T-helper 1 cell treated with Interleukin-12 subunit alpha and Interleukin-12 subunit beta and Interleukin-4 antibody, amounts not matched to agents 30 μg/mL and 1 μg/mL, for 36 hours (primary cell): ENCODE data around the gene RAC3.
A peak's percentile ranks its signal among the peaks of the same experiment; 100 is the strongest.

Source experiments
- H3K27ac Mint-ChIP-seq: one replicate; pipeline ENCODE4 v1.8.0; 2021; ENCODE audit warnings: mild to moderate bottlenecking, mixed read lengths
- H3K27me3 Mint-ChIP-seq: one replicate; pipeline ENCODE4 v1.8.0; 2021; ENCODE audit warnings: low read depth, mixed read lengths
- H3K36me3 Mint-ChIP-seq: one replicate; pipeline ENCODE4 v1.8.0; 2021; ENCODE audit warnings: low read depth, mixed read lengths
- H3K4me1 Mint-ChIP-seq: one replicate; pipeline ENCODE4 v1.8.0; 2021; ENCODE audit warnings: low read depth, mixed read lengths
- H3K4me3 Mint-ChIP-seq: one replicate; pipeline ENCODE4 v1.8.0; 2021; ENCODE audit warnings: mild to moderate bottlenecking, moderate library complexity, mixed read lengths
- H3K9me3 Mint-ChIP-seq: one replicate; pipeline ENCODE4 v1.8.0; 2021; ENCODE audit warnings: mixed read lengths

Gene RAC3

DNA sequence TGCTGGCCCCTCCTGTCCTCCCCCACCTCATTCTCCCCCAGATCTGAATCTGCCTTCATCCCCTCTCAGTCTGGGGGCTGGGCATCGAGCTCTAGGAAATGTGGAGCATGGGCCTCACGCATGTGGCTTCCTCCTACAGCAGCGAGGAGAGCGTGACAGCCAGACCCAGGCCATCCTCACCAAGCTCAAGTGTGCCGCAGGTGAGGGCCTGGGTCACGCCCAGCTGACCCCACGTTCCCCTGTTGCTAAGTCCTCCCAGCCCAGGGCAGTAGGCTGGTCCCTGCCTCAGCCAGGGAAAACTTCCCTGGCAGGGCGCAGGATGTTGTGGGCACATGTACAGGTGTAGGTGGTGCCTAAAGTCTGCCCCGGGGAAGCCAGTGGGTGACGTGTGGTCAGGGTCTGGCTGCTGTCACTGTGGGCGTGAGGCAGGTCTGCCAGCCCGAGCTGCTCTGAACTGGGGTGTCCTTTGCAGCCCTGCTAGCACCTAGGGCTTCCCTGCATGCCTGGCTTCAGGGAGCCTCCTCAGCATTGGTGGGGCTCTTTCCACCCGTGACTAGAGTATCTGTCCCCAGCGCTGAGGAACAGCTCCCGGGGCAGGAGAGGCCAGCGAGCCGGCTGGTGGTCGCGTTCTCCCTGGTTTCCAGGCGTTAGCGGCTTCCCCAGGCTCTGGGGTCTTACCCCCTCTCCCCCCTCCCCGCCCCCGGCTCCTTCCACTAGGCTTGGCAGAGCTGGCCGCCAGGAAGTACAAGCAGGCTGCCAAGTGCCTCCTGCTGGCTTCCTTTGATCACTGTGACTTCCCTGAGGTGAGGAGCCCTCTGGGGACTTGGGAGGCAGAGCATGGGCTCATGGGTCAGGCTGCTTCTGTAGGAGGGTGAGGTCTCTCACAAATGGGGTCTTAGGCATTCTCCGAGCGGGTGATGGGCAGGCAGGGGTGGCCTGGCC, 23.8 kb downstream of the RAC3 start:
- H3K4me1 Mint-ChIP-seq = peaks cover 6% of the 10 kb centered on the region
- peaks cover 3% of the 10 kb centered on the region for H3K36me3 Mint-ChIP-seq
- no peak overlapping the region for H3K27ac Mint-ChIP-seq
- H3K27me3 Mint-ChIP-seq = no peaks in the 10 kb centered on the region
- no peaks in the 10 kb centered on the region for H3K9me3 Mint-ChIP-seq
- peak overlapping the region; percentile 37 for H3K4me3 Mint-ChIP-seq

DNA sequence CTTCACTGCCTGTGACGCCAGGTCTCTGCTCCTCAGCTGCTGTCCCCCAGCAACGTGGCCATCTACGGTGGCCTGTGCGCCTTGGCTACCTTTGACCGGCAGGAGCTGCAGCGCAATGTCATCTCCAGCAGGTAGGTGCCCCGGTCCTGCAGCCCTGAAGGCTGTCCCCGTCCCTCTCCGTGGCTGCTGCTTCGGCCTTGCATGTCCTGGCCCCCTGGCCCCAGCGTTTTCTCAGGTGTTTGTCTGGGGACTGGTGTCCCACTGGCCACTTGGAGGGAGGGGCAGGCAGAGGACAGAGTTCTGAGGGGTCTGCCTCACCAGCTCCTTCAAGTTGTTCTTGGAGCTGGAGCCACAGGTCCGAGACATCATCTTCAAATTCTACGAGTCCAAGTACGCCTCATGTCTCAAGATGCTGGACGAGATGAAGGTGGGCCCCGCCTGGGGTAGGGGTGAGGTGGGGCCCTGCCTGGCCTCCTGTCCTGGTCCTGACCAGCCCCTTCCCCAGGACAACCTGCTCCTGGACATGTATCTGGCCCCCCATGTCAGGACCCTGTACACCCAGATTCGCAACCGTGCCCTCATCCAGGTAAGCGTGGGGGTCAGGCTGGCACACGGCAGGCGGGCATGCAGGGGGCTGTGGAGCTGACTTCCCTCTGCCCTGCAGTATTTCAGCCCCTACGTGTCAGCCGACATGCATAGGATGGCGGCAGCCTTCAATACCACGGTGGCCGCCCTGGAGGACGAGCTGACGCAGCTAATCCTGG, 24.7 kb downstream of the RAC3 start:
- Mint-ChIP-seq H3K27me3 (no peaks in the 10 kb centered on the region), H3K9me3 (no peaks in the 10 kb centered on the region), H3K27ac (no peak overlapping the region), H3K36me3 (peaks cover 3% of the 10 kb centered on the region), H3K4me3 (no peak overlapping the region), H3K4me1 (peaks cover 2% of the 10 kb centered on the region)

DNA sequence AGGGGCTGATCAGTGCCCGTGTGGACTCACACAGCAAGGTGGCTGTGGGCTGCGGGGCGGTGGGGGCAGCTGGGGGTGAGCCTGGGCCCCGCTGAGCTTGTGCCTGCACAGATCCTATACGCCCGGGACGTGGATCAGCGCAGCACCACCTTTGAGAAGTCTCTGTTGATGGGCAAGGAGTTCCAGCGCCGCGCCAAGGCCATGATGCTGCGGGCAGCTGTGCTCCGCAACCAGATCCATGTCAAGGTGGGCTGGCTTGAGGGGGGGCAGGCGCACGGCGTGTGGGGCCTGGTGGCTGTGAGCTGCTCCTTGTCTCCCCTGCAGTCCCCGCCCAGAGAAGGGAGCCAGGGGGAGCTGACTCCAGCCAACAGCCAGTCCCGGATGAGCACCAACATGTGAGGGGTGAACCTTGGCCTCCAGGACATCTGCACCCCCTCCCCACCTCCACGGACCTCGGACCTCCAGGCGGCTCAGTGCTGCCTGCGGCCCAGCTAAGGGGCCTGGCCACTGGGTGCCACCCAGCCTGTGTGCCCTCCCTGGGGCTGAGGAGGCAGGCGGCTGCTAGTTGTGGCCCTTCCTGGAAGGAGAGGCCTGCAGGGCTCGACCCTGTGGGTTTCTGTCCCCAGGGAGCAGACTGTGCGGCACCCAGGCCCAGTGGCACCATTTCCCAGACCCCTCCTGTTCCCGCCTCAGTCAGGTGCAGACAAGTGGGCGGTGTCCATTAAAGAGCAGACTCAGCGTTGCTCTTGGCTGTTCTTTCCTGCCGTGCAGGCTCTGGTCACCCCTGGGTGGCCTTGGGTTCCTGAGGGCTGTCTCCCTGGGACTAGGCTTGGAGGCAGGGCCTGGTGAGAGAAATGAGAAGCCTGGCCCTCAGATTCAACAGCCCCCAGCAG, 25.5 kb downstream of the RAC3 start:
- no peaks in the 10 kb centered on the region for H3K9me3 Mint-ChIP-seq
- no peak overlapping the region for H3K27ac Mint-ChIP-seq
- H3K36me3 Mint-ChIP-seq = peaks cover 3% of the 10 kb centered on the region
- H3K4me1 Mint-ChIP-seq = peaks cover 2% of the 10 kb centered on the region
- H3K4me3 Mint-ChIP-seq = no peak overlapping the region
- H3K27me3 Mint-ChIP-seq = no peaks in the 10 kb centered on the region

DNA sequence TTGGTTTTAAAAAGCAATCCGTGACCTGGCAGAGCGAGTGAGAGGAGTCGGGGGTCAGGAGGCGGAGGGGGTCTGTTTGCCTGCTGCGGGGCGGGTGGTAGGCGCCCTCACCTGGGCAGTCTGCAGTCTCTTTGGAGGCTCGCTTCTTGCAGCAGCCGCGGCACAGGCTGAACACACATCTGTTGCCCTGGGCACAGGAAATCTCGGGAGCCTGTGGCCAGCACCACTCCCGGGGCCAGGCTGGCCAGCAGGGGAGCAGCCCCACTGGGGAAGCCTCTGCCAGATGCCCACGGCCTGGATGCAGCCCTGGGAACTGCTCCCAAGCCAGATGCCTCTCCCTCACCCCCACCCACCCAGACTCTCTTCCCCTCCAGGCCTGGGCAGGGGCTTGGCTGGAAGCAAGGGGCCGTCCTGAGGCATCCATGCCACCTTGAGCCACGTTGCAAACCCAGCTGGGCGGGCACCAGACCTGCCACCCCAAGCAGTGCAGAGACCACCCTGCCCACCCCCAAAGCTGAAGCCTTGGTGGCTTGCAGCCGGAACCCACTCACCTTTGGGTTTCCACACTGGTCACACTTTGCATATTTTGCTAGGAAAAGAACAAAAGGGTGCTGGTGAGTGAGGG, 26.9 kb downstream of the RAC3 start:
- no peak overlapping the region for H3K27ac Mint-ChIP-seq
- H3K27me3 Mint-ChIP-seq = no peaks in the 10 kb centered on the region
- peaks cover under 1% of the 10 kb centered on the region for H3K4me1 Mint-ChIP-seq
- no peak overlapping the region for H3K4me3 Mint-ChIP-seq
- H3K36me3 Mint-ChIP-seq = peaks cover 3% of the 10 kb centered on the region
- no peaks in the 10 kb centered on the region for H3K9me3 Mint-ChIP-seq

DNA sequence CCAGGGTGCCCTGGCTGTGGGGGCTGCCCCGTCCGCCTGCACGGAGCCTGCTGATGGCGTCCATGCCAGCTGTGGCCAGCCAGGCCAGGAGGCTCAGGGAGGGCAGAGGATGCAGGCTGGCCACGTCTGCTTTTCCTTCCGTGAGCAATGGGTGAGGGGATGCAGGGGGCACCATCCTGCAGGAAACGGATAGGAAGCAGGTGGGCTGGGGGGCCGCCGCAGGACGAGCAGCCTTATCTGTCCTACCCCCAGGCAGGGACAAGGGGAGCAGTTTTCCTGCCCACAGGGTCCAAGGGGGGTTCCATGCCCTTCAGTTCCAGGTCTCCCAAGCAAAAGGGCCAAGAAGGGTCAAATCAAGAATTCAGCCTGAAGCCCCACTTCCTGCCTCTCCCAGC, 27.4 kb downstream of the RAC3 start:
- no peak overlapping the region for H3K4me3 Mint-ChIP-seq
- no peaks in the 10 kb centered on the region for H3K27me3 Mint-ChIP-seq
- no peak overlapping the region for H3K27ac Mint-ChIP-seq
- H3K36me3 Mint-ChIP-seq = peaks cover 3% of the 10 kb centered on the region
- H3K4me1 Mint-ChIP-seq = no peaks in the 10 kb centered on the region
- H3K9me3 Mint-ChIP-seq = no peaks in the 10 kb centered on the region

DNA sequence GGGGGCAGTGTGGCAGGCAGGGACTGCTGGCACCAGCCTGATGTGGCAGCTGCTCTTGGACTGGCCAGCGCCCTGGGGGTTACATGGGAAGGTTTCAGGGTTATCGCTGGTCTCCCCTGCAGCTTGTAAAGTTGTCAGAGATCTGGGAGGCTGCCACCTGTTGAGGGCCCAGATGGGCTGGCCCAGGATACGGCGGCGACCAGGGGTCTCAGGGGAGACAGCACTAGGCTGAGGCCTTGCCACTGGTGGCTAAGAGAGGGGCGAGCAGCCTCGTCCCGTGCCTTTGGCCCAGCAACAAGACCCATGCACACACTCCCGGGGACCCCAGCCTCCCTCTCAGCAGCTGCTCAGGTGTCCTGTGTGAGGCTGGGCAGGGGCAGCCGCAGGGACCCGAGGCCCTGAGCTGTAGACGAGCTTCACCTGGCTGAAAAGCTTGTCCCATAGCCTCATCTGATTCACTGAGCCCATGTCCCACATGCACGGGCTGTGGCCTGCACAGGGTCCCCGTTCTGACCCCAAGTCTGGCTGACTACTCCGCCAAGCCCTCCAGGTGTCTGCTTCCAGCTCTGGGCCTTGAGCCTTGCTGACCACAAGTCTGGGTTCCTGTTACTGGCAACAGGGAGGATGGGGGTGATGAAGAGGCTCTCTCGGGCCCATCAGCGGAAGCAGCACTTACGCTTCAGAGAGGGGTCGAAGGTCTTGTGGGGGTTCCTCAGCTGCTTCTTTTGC, 28.0 kb downstream of the RAC3 start:
- Mint-ChIP-seq H3K36me3 (peaks cover 3% of the 10 kb centered on the region), H3K27me3 (no peaks in the 10 kb centered on the region), H3K9me3 (no peaks in the 10 kb centered on the region), H3K4me1 (peaks cover 3% of the 10 kb centered on the region), H3K4me3 (no peak overlapping the region), H3K27ac (no peak overlapping the region)

DNA sequence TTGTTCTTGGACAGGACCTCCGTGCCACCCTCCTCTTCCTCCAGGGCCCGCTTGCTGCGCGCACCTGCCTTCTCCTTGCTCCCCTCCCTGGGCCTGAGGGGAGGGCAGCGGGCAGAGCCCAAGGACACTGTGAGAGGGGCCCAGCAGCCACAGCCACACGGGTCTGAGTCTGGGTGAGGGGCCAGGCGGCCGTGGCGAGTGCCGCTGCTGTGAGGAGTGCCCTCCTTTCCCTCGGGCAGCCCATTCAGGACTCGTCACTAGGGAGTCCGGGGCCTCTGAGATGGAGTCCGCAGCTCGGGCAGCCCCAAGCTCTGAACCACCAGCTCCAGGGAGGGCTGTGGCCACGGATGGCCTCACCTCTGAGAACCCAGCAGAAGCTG, 28.5 kb downstream of the RAC3 start:
- Mint-ChIP-seq H3K36me3 (peaks cover 3% of the 10 kb centered on the region), H3K4me1 (peaks cover 3% of the 10 kb centered on the region), H3K4me3 (no peak overlapping the region), H3K27ac (no peak overlapping the region), H3K9me3 (no peaks in the 10 kb centered on the region), H3K27me3 (no peaks in the 10 kb centered on the region)

DNA sequence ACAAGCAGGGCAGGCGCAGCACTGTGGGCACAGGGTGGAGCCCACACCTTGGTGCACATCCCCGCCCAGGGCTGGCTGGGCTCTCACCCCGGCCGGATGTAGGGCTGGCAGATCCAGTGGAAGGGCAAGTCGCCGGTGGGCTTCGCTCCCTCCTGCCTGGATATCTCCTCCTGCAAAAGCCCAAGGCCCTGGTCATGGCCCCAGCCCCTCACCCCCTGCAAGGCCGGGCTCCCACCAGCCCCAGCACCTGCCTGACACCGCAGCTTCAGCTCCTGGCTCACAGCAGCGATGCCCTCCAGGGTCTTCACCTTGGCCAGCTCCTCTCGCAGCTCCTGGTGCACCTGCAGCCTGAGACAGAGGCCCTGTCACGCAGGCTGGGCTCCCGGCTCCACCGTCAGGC, 29.1 kb downstream of the RAC3 start:
- Mint-ChIP-seq H3K27ac (no peak overlapping the region), H3K4me3 (no peak overlapping the region), H3K36me3 (peaks cover 3% of the 10 kb centered on the region), H3K4me1 (peaks cover 3% of the 10 kb centered on the region), H3K27me3 (no peaks in the 10 kb centered on the region), H3K9me3 (no peaks in the 10 kb centered on the region)

DNA sequence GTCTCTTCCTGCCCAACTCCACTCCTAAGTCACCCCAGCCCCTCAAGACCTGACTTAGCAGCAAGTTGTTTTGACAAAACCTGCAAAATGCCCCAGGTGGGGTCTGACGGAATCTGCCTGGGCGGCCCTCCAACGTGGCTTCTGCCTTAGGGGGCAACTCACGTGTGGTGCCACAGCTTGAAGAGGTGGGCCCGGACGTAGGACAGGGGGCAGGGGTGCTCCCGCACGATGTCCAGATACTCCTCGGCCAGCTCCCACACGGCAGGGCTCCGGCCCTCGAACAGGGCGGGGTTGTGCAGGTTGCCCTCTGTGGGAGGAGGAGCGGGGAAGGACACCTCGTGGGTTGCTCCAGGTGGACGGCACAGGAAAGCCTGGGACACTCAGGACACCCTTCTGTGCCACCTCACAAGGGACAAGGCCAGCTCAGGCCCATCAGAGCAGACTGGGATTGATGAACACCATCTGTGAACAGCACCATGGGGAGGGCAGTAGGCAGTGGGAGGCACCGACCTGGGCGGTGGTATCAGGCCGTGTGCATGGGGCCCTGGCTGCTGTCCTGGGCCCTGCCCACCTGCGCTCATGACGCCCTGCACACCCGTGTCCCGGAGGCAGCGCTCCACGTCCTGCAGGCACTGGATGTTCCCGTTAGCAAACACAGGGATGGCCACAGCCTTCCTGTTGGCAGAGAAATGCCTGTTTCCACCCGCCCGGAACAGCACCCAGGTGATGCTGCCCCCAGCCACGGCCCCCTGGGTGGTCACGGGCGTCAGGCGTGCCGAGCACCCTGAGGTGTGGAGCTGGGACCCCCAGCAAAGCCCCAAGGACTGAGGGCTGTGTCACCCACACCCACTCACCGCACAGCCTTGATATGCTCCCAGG, 29.8 kb downstream of the RAC3 start:
- Mint-ChIP-seq H3K27me3 (no peaks in the 10 kb centered on the region), H3K27ac (no peak overlapping the region), H3K4me3 (no peak overlapping the region), H3K9me3 (no peaks in the 10 kb centered on the region), H3K36me3 (peaks cover 5% of the 10 kb centered on the region), H3K4me1 (peaks cover 5% of the 10 kb centered on the region)

DNA sequence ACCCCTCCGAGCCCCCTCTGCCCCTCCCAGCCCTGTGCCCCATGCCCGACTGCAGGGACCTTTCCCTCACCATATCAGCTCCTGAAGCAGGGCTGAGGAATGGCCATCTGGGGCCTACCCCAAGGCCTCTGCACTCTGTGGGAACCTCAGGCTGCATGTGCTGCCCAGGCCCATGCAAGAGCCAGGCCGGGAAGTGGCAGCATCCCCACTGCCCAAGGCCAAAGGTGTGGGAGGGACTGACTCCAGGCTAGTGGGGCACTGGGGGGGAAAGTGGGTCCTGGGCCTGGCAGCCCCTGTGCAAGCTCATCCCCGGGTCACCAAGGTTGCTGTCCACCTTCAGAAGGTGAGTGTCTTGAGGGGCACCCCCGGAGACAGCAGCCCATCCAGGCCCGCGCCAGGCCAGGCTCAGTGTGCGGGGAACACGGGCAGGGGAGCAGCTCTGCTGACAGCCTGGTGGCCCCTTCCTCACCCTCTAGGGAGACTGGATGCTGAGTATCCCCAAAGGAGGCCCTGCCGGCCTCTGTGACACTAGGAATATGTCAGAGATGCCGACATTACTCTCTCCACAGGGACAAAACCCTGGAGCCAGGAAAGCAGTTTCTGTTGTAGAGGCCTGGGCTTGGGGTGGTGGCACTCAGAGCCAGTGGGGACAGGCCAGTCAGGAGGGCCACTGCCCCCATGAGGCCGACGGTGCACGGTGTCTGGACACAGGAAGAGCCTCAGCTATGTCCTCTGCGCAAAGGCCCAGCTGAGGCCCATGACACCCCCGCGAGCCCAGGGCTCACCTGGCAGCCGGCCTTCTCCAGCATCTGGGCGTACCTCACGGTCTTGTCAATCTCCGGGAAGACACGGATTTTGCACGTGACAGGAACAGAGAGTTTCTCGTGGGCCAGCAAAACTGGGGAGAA, 30.9 kb downstream of the RAC3 start:
- Mint-ChIP-seq H3K9me3 (no peaks in the 10 kb centered on the region), H3K36me3 (peaks cover 5% of the 10 kb centered on the region), H3K4me1 (peaks cover 6% of the 10 kb centered on the region), H3K27ac (no peak overlapping the region), H3K27me3 (no peaks in the 10 kb centered on the region), H3K4me3 (no peak overlapping the region)

DNA sequence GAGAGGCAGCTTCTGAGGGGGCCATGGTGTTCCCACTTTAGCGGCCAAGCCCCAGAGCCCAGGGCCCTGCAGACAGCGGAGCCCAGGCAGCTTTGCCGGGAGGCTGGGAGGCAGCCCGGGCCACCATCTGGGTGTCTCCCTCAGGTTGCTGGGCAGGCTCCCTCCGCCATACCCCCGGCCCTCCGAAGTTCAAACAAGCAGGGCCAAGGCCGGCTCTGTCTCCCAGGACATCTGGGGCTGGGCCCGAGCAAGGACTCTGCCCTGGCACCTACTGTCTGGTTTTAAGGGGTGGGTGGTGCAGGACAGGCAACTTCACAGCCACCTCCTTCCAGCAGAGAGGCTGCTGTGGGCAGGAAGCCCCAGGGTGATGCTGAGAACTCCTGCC, 31.5 kb downstream of the RAC3 start:
- no peak overlapping the region for H3K27ac Mint-ChIP-seq
- H3K27me3 Mint-ChIP-seq = no peaks in the 10 kb centered on the region
- H3K4me3 Mint-ChIP-seq = no peak overlapping the region
- H3K36me3 Mint-ChIP-seq = peaks cover 2% of the 10 kb centered on the region
- peaks cover 6% of the 10 kb centered on the region for H3K4me1 Mint-ChIP-seq
- H3K9me3 Mint-ChIP-seq = no peaks in the 10 kb centered on the region
